ENCODE results near the gene CPVL.

The CPVL gene

DNA sequence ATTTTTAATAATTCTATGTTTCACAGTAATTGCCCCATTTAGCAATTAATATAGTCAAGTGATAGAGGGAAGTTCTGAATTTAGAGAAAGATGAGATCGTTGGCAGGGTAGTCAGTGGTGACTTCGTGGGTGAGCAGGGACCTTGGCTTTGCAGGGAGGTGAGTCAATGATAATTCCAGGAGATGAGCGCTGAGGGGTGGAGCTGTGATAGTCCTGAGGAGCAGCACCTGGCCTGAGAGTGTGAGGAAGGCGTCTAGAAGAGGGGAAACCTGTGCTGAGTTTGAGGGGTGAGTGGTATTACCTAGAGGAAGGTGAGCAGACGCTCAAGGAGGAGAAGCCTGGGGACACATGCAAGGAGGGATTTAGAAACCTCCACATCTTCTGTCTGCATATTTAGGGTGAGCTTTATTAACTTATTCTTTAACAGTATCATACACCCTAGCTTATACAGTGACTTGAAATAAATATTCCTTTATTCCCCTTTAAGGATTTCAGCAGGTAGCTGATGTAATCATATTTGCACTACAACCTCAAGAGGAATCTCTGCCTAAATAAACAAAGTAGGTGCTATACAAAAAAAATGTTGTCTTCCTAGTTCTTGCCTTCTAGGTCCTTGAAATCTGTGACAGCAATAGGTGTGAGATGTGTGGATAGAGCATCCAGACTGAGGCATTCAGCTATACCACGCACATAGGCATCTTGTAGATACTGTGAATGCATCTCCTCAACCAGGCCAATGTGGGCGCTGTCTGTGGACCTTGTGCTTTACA lies 186.1 kb downstream of the CPVL start:
- DNase-seq = no peak

DNA sequence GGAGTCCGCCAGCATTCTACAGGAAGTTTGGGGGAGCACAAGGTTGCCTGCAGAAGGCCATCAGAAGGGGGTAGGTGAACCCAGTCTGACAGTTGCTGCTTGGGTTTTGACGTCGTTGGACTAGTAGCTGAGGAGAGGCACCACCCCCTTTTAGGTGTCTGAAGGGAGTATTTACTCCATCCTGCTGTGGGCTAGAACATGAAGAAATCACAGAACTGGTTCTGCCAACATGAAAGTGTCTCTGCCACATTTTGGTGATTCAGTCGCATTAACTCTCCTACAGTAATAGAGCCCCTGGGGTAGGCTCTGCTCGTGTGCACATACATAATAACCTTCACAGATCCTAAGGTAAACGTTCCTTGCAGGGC lies 187.4 kb downstream of the CPVL start:
- DNase-seq = no peak

DNA sequence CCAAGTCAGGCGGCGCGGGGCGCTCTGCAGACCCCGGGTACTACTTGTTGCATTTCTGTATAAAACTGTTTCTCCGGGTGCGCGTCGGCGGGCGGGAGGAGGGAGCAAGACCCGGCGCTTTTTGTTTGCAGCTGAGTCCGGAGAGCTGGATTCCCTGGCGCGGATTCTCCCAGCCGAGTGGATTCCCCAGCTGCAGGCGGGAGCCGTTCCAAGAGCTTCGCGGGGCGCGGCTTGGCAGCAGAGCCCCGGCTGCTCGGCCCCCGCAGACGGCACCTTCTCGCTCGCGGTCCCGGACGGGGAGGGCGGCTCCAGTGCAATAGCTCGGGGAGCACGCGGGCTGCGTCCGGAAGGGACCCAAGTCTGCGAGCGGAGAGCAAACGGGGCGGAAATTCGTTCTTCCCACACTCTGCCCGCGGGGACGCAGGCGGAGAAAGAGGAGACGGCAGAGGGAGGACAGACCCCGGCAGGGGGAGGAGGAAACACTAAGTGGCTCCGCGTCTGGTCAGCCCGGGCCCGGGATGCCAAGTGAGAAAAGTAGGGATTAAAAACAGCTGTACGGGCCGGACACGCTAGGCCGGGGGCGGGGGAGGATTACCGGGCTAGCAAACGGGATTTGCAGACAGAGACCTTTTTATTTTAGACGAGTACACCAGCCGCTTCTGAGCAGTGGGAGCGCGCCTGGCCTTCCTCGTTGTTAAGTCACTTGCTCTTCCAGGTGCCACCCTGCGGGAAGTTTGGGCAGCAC lies 187.9 kb downstream of the CPVL start, which contains the start of gene TRIL:
Gene TRIL (minus strand): TSS at position 96 of the 745 bp plus-strand sequence. CDS start 284 bp downstream, outside the sequence.
- DNase-seq = no peak

DNA sequence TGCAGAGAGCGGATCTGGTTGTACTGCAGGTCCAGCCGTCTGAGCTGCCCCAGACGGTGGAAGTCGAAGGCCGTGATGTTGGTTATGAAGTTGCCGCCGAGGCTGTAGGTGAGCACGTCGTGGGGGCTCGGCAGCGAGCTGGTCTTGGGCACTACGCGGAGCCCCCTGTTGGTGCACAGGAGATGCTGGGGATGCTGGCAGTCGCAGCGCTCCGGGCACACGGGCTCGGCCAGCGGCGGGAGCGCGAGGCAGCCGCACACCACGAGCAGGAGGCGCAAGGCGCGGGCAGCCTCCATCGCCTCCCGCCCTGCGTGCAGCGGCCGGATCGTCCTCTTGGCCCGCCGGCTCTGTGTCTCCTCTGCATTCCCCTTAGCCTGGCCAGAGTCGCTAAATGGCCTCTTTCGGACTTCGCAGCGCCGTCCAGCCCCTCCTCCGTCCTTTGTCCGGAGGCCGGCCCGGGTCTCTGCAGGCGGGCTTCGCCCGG lies 188.5 kb downstream of the CPVL start:
- no peak for DNase-seq

DNA sequence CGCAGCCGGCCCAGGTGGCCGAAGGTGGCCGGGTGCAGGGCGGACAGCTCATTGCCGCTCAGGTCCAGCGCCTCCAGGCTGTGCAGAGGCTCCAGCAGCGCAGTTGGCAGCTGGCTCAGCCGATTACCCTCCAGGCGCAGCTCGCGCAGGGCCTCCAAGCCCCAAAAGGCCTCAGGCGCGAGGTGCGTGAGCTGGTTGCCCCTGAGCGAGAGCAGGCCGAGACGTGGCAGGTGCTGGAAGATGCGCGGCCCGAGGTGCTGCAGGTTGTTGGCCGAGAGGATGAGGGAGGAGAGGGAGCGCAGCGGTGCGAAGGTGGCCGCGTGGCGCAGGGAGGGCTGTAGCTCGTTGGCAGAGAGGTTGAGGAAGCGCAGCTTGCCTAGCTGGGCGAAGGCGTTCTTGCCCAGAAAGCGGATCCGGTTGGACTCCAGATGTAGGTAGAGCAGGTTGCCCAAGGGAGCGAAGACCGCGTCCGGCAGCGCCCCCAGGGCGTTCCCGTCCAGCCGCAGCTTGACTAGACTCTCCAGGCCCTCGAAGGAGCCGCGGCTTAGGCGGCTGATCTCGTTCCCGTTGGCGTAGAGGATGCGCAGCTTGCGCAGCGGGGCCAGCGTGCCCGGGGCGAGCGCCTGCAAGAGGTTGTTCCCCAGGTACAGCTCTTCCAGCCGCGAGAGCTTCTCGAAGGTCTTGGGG lies 189.1 kb downstream of the CPVL start:
- no peak for DNase-seq

DNA sequence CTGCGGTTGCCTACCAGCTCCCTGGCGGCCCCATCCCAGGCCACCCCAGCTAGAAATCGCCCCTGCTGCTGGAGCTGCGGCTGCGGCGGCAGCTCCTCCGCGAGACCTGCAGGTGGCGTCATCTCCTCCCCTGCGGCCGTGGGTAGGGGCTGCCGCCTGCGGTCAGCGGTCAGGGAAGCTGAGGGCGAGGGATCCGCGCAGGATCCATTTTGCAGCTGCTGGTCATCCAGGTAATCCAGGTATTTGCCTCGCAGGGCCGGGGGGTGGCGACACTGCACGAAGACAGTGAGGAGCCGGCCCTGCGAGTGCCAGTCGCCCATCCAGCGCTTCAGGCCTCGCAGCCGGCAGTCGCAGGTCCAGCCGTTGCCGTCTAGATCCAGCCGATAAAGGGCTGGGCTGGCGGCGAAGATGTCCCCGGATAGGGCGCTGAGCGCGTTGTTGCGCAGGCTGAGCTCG lies 189.7 kb downstream of the CPVL start:
- DNase-seq = no peak

DNA sequence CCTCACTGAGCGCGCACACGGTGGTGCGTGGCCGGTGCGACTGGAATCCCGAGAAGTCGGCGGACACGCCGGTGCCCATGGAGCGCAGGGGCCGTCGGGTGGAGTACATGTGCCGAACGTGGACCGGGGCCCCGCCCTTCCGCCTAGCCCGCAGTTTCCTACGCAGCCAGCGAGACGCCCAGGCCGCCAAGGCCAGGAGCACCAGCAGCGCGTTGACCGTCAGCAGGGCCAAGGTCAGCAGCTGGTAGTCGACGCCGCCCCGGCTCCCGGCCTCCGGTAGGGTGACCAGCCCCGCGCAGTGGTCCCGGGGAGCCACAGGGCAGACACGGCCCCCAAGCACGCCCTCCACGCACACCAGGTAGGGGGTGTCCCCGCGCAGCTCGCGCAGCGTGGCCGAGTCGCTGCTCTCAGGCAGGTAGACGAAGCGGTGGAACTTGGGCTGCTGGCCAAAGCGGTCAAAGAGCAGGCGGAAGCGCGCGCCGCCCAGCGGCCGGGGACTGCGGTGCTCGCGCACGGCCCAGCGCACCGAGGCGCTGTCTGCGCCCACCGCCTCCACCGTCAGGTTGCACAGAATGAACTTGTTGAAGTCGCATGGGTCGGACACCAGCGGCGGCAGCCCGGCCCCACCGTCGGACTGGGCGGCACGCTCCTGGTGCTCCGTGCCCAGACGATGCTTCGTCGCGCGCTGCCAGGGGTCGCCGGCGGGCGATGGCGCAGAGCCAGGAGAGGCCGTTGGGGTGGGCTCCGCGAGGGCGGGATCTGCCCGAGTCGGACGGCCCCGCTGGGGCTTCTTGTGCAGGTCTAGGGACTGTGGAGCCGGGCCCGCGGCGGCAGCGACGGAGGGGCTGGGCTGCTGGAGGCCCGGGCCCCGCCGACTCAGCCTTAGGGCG lies 190.4 kb downstream of the CPVL start:
- no peak for DNase-seq

DNA sequence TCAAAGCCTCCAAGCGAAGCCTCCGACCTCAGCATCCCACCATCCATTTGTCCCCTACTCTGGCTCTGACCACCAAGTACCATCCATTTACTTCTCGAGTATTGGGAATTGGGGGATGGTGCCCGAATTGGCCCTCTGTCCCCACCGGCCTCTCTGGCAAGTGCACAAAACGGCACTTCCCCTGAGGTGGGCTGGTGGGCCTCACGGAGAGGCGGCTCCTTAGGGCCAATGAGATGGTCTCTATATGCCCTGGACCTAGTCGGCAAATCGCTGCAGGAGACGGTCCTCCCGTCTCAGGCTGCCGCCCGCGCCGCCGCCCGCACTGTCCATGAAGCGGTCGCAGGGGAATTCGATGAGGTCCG lies 191.0 kb downstream of the CPVL start:
- no peak for DNase-seq

DNA sequence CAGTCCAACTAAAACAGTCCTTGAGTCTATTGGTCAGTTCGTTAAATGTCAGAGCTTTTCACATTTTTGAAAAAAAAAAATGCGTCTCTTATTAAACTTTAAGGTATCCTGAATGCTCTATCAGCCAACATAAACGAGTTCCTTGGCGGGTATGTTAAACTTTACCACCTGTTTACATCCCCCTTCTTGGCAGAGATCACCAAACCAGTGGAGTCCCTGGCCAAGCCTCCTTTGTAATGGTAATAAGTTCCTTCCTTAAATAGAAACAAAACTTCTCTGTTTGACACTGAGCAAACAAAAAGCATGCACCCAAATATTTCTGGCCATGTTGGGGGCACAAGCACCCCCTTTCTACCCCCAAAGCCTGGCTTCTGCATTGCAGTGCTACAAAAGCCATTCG lies 191.4 kb downstream of the CPVL start:
- no peak for DNase-seq

DNA sequence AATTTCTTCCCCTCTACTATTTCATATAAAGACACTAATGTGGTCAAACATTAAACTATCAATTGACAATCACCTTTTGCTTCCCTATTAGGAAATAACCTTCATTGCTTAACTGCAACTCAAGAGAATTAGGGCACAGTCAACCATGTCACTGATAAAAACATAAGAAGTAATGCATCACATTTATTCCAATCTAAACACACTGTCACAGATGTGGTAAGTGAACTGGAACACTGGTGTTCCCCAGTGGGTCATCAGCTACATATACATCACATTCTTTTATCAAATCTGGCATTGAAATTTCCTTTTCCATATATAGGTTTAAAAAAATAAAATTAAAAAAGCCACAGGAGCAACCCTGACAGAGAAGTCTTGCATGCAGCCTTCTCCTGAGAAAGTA lies 191.9 kb downstream of the CPVL start:
- DNase-seq = no peak

DNA sequence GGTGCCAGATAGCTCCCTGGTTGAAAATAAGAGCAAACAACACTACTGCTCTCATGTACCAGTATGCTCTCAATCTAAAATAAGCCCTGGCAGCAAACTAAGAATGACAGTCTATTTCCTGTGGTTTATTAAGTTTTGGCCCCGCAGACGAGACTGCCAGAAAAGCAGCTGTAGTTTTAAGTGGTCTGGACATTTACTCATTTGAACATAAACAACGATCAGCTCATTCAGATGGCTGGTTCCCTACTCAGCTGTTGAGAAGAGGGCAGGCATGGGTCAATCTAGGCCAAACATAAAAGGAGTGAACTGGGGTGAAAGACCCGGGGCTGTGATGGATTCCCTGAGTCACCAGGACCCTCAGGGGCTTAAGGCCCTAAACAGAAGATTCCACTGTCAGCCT lies 192.7 kb downstream of the CPVL start:
- DNase-seq = no peak
